ENCODE data around the gene GOLGA6L4. TPM values are rescaled to one million over a fixed set of nuclear protein-coding genes. Genes with fewer than 3 reads are reported as not detected.
A peak's percentile ranks its signal among the peaks of the same experiment; 100 is the strongest.
"Not testable (repeated sequence)": the region's sequence is repeated elsewhere in the genome, so short reads cannot be mapped to it uniquely, and the experiment has no call there.

Gene GOLGA6L4
- total RNA-seq, 2 experiments from 2014 or later = 2.9 to 3.0 TPM

DNA sequence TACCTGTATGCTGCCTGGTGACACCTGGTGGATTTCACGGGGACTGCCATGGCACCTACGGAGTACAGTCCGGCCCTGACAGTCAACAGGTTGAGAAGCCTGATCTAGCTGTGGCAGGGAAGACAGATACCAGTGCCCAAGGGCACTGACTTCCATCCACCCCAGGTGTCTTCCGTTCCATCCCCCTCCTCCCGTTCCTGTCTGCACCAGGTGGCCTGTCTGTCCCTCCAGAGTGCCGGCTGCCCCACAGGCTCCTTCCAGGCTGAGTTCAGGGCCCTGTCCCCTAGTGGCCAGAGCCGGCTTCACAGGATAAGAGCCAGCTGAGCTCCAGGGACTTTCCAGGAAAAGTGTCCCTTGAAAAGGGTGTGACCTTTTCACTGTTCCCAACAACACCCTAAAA is 10.9 kb downstream of the GOLGA6L4 start:
- H3K27ac Mint-ChIP-seq; CTCF ChIA-PET; H3K4me1 ChIP-seq (ENCODE audit: insufficient read depth, low read length); intact Hi-C loops (cut with DNase I, micrococcal nuclease); POLR2A ChIA-PET; H3K4me1 Mint-ChIP-seq (ENCODE audit: low read depth); H3K36me3 Mint-ChIP-seq (ENCODE audit: low read depth); H3K27ac ChIP-seq (ENCODE audit: low read depth in 1 of 2, low read length in 2 of 2); ATAC-seq (ENCODE audit: poor library complexity); H3K27me3 ChIP-seq (ENCODE audit: control insufficient read depth in 1 of 2, insufficient read depth in 2 of 2, low read length in 2 of 2); H3K9me3 ChIP-seq (ENCODE audit: control insufficient read depth in 1 of 2, insufficient read depth in 1 of 2, low read length in 2 of 2); H3K9me3 Mint-ChIP-seq; H3K4me3 ChIP-seq (ENCODE audit: low read length); H3K27me3 Mint-ChIP-seq; H3K36me3 ChIP-seq (ENCODE audit: insufficient read depth, low read length): not testable (repeated sequence)
- TF ChIP-seq, protein P1, sequence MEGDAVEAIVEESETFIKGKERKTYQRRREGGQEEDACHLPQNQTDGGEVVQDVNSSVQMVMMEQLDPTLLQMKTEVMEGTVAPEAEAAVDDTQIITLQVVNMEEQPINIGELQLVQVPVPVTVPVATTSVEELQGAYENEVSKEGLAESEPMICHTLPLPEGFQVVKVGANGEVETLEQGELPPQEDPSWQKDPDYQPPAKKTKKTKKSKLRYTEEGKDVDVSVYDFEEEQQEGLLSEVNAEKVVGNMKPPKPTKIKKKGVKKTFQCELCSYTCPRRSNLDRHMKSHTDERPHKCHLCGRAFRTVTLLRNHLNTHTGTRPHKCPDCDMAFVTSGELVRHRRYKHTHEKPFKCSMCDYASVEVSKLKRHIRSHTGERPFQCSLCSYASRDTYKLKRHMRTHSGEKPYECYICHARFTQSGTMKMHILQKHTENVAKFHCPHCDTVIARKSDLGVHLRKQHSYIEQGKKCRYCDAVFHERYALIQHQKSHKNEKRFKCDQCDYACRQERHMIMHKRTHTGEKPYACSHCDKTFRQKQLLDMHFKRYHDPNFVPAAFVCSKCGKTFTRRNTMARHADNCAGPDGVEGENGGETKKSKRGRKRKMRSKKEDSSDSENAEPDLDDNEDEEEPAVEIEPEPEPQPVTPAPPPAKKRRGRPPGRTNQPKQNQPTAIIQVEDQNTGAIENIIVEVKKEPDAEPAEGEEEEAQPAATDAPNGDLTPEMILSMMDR (IDR thresholded peaks at IDR 0.05) = peak; percentile 33
- DNase-seq = peak in 4 of 14 experiments; percentile 2 to 34 (median 4)
- peak overlapping the region; percentile 47 for H3K4me3 Mint-ChIP-seq

Measured in CD4-positive, alpha-beta T cell (primary cell).